ENCODE results near the gene NUFIP1.
A peak's percentile ranks its signal among the peaks of the same experiment; 100 is the strongest.

The NUFIP1 gene

DNA sequence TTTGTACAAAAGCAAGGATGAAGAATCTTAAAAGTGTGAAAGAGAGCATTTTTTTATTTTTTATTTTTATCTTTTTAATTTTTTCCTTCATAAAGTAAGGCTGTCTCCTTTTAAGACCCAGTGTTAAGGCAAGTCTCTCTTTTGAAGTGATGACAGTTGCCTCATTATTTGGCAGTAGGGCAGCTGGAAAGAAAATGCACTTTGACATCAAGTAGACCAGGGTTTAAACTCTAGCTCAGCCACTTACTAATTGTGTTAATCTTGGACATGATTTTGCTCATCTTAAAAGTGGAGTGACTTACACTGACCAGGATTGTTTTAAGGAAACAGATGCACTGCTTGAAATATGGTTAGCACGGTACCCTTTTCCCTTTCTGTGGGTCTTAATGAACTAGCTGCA is 18.6 kb upstream of the NUFIP1 start:
- Histone ChIP-seq H3K27me3 (no peaks in the 10 kb centered on the region), H3K9me3 (replicated peaks in 1 of 11) (no peaks in the 10 kb centered on the region), H3K9ac (no peak overlapping the region), H3K4me3 (no peak overlapping the region), H4K20me1 (no peaks in the 10 kb centered on the region), H3K4me1 (0 out of 20 replicates have a peak, but pooled peaks cover 0 to 7% (median 0%) of the 10 kb centered on the region in 10 experiments), H3K4me2 (no peak overlapping the region), H3K36me3 (peaks cover 66 to 100% (median 91%) of the 10 kb centered on the region in 11 experiments), H3K27ac (no peak overlapping the region)
- TF ChIP-seq Cebpa-rat (IDR thresholded peaks at IDR 0.05) = no peak

DNA sequence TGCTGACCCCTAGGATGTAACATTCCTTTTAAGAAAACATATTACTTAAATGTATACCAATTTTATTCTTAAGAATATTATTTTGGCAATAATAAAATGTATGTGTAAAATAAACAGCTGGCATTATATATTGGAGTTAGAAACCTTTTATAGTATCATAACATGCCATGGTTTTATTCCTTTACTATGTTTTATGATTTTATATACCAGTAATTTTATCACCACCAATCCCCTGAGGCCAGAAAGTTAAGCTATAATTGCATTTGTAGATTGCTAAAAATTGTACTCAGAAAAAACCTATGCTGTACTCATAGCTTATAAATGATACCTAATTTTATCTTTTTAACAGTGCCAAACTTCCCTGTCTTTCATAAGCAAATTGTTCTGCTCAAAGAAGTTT is 18.0 kb upstream of the NUFIP1 start:
- Histone ChIP-seq H3K4me3 (no peak overlapping the region), H3K9me3 (replicated peaks in 1 of 11) (no peaks in the 10 kb centered on the region), H3K27ac (no peak overlapping the region), H3K4me2 (no peak overlapping the region), H3K27me3 (no peaks in the 10 kb centered on the region), H4K20me1 (no peaks in the 10 kb centered on the region; a peak in 1 of 22 replicates), H3K4me1 (0 out of 20 replicates have a peak, but pooled peaks cover 0 to 7% (median 0%) of the 10 kb centered on the region in 10 experiments), H3K9ac (no peak overlapping the region), H3K36me3 (peaks cover 66 to 100% (median 91%) of the 10 kb centered on the region in 11 experiments)
- TF ChIP-seq Cebpa-rat (IDR thresholded peaks at IDR 0.05) = no peak

DNA sequence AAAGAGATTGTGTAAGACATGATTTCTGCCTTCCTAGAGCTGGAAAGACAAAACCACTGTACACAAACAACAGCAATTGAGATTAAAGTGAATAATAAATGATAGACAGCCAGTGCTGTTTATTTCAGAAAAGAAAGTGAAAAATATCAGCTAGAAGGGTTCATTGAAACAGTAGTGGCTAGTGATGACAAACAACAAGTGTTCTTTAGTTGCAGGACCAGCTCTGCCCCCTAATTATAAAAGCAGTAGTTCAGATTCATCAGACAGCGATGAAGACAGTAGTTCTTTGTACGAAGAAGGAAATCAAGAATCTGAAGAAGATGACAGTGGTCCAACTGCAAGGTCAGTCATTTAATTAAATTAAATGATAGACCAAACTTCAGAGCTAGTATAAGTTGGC is 14.8 kb upstream of the NUFIP1 start:
- TF ChIP-seq Cebpa-rat (IDR thresholded peaks at IDR 0.05) = no peak

DNA sequence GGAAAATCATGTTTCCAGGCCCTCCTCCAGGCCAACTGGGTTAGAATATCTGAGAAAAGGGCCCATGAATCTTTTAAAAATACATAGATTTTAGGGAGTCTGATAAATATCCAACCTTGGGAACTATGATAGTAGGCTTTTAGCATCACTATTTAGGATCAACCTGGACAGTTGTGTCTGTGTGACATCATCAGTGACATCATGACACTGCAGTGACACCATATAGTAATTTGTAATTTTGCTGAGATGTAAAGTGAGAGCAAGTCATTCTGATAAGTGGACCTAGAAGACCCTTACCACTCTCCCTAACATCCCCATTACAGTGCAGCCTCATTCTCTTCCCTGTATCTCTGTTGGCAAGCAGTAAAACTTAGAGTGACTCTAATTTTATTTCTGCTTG is 14.1 kb upstream of the NUFIP1 start:
- Histone ChIP-seq H3K27me3 (no peaks in the 10 kb centered on the region), H3K36me3 (peaks cover 56 to 100% (median 90%) of the 10 kb centered on the region in 11 experiments), H3K4me2 (no peak overlapping the region), H4K20me1 (peaks cover 0 to 5% (median 0%) of the 10 kb centered on the region in 11 experiments; a peak in 5 of 22 replicates), H3K4me3 (no peak overlapping the region), H3K27ac (no peak overlapping the region), H3K9me3 (replicated peaks in 1 of 11) (peaks cover 0 to 14% (median 0%) of the 10 kb centered on the region in 11 experiments; a peak in 5 of 22 replicates), H3K9ac (no peak overlapping the region), H3K4me1 (no peaks in the 10 kb centered on the region)
- TF ChIP-seq Cebpa-rat (IDR thresholded peaks at IDR 0.05) = no peak

More for the DNA sequence above, 14.8 kb upstream of the NUFIP1 start:
- Histone ChIP-seq H3K27me3 (no peaks in the 10 kb centered on the region), H3K9me3 (replicated peaks in 1 of 11) (peaks cover 0 to 14% (median 0%) of the 10 kb centered on the region in 11 experiments; a peak in 5 of 22 replicates), H3K36me3 (peaks cover 62 to 100% (median 91%) of the 10 kb centered on the region in 11 experiments), H3K27ac (no peak overlapping the region), H3K4me3 (no peak overlapping the region), H3K4me2 (no peak overlapping the region), H3K4me1 (no peaks in the 10 kb centered on the region), H4K20me1 (peaks cover 0 to 5% (median 0%) of the 10 kb centered on the region in 11 experiments; a peak in 2 of 22 replicates), H3K9ac (no peak overlapping the region)

DNA sequence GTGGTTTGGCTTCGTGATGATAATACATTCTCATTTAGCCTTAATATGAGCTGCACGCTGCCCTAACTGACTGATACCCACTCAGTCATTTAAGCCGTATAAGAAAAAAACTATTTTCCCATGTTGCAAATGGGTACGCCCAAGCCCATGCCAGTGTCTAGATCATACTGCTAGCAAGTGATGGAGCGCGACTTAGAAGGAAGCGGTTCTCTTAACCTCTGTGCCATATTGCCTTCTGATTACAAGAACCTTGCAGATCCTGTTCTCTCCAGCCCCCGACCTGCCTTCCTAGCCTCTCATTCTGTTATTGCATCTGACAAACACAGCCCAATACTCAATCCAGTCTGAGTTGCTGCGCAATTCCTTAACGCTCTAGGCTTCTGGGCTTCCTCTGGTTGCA is 670 bp upstream of the NUFIP1 start:
- peak overlapping the region; percentile 76 to 92 (median 87) for H3K27ac ChIP-seq
- no peaks in the 10 kb centered on the region for H3K27me3 ChIP-seq

DNA sequence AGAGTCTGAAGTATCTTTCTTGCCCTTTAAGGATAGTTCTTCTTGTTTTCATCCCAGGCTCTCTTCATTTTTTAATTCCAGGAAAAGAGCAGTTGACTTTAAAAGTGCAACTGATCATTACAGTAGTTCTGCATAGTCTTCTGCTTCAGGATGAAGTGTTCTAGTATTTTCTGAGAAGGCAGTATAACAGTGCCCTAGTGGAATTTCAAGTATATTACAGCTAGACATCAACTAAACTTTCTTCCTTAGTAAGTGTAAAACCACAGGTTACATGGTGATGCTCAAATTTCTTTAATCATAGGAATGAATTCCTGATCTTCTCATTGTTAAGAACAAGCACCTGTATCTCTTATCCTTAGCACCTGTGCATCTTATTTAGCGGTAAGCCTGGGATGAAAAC is 10.9 kb downstream of the NUFIP1 start:
- no peak overlapping the region for H3K9ac ChIP-seq
- H3K27ac ChIP-seq = no peak overlapping the region
- H3K36me3 ChIP-seq = peaks cover 32 to 72% (median 62%) of the 10 kb centered on the region in 11 experiments
- H3K27me3 ChIP-seq = no peaks in the 10 kb centered on the region
- H3K4me2 ChIP-seq = no peak overlapping the region
- H4K20me1 ChIP-seq = peaks cover 0 to 24% (median 8%) of the 10 kb centered on the region in 11 experiments; a peak in 6 of 22 replicates
- H3K4me1 ChIP-seq = peaks cover 37 to 58% (median 52%) of the 10 kb centered on the region in 10 experiments
- TF ChIP-seq Cebpa-rat (IDR thresholded peaks at IDR 0.05) = no peak
- no peaks in the 10 kb centered on the region for H3K9me3 ChIP-seq (replicated peaks in 1 of 11)
- H3K4me3 ChIP-seq = no peak overlapping the region

More for the DNA sequence above, 670 bp upstream of the NUFIP1 start:
- Histone ChIP-seq H3K36me3 (peaks cover 8 to 45% (median 23%) of the 10 kb centered on the region in 11 experiments; a peak in 20 of 22 replicates), H4K20me1 (peaks cover 0 to 69% (median 14%) of the 10 kb centered on the region in 11 experiments; a peak in 14 of 22 replicates), H3K4me3 (peak overlapping the region; percentile 84 to 99 (median 92)), H3K4me2 (peak overlapping the region; percentile 85 to 99 (median 92)), H3K9ac (peak overlapping the region; percentile 83 to 96 (median 92)), H3K4me1 (peaks cover 31 to 48% (median 36%) of the 10 kb centered on the region in 10 experiments), H3K9me3 (replicated peaks in 1 of 11) (no peaks in the 10 kb centered on the region)
- no peak for TF ChIP-seq Cebpa-rat (IDR thresholded peaks at IDR 0.05)

DNA sequence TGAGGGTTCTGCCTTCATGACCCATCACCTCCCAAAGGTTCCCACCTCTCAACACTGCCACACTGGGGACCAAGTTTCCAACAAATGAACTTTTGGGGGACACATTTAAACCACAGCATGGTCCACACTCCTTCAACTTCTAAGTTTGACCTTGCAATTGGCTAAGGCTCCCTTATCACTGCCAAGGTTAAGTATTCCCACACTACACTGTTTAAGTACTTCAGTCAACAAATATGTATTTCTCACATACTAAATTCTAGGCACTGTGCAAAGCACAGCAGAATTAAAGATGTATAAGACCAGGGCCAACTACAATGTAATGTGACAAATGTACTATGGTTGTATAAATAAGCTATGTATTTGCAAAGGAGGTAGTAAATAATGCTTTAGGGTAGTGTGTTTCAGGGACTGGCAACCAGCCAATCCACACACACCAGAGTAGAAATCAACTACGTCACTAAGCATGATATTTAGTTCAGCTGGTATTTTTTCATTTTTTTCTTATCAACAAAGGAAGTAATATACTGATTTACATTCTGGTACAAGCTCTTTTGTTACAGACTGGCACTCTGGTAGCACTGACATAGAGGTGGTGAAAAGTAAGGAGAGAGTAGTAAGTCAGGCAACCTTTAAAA is 12.2 kb downstream of the NUFIP1 start:
- H3K9me3 ChIP-seq (replicated peaks in 1 of 11) = no peaks in the 10 kb centered on the region
- H3K9ac ChIP-seq = no peak overlapping the region
- peaks cover 32 to 67% (median 59%) of the 10 kb centered on the region in 11 experiments for H3K36me3 ChIP-seq
- H3K4me1 ChIP-seq = peaks cover 41 to 63% (median 60%) of the 10 kb centered on the region in 10 experiments
- H3K27me3 ChIP-seq = no peaks in the 10 kb centered on the region
- no peak overlapping the region for H3K4me3 ChIP-seq
- H3K4me2 ChIP-seq = peak overlapping the region; percentile 54 to 92 (median 85); a peak in 20 of 22 replicates
- peak overlapping the region in 9 of 11 experiments; percentile 16 to 94 (median 92); a peak in 14 of 22 replicates for H3K27ac ChIP-seq
- H4K20me1 ChIP-seq = peaks cover 0 to 12% (median 0%) of the 10 kb centered on the region in 11 experiments; a peak in 5 of 22 replicates
- no peak for TF ChIP-seq Cebpa-rat (IDR thresholded peaks at IDR 0.05)

DNA sequence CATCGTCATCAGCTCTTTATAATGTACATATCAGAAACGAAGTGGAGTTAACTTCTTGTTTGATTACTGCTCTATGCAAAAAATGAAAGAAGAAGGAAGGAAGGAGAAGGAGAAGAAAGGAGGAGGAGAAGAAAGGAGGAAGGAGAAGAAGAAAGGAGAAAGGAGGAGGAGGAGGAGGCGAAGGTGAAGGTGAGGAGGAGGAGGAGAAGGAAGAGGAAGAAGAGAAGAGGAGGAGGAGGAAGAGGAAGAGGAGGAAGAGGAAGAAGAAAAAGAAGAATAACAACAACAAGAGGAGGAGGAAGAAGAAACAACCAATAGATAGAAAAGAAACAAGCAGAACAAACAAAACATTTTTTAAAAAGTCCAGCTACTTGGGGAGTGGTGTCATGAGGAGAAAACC is 13.1 kb downstream of the NUFIP1 start:
- TF ChIP-seq Cebpa-rat (IDR thresholded peaks at IDR 0.05) = no peak
- peak overlapping the region in 8 of 11 experiments; percentile 83 to 94 (median 92); a peak in 18 of 22 replicates for H3K27ac ChIP-seq
- H3K4me2 ChIP-seq = peak overlapping the region; percentile 54 to 92 (median 85)
- H3K36me3 ChIP-seq = peaks cover 32 to 69% (median 63%) of the 10 kb centered on the region in 11 experiments
- H3K9ac ChIP-seq = peak overlapping the region in 4 of 11 experiments; percentile 76 to 80 (median 78); a peak in 5 of 22 replicates
- H3K27me3 ChIP-seq = no peaks in the 10 kb centered on the region
- peaks cover 41 to 63% (median 60%) of the 10 kb centered on the region in 10 experiments for H3K4me1 ChIP-seq
- no peaks in the 10 kb centered on the region for H3K9me3 ChIP-seq (replicated peaks in 1 of 11)
- H3K4me3 ChIP-seq = peak overlapping the region in 1 of 10 experiments; percentile 6; a peak in 1 of 20 replicates
- peaks cover 0 to 8% (median 0%) of the 10 kb centered on the region in 11 experiments; a peak in 4 of 22 replicates for H4K20me1 ChIP-seq
